GM12891 (cell line): Measurements from ENCODE around the gene CEACAM5.

Experiments
- POLR2A ChIP-seq: IDR thresholded peaks from 2 replicates; pipeline ENCODE4 v1.6.1; 2011; ENCODE audit warnings: low read depth, low read length, control low read depth
- POLR2AphosphoS5 ChIP-seq: IDR thresholded peaks from 2 replicates; pipeline ENCODE4 v1.6.1; 2011; ENCODE audit warnings: low read depth, low read length, control low read depth

GRCh38 chr19:41687419-41687818 lies 21.0 kb upstream of the CEACAM5 start:
- TF ChIP-seq POLR2A (no peak), POLR2AphosphoS5 (no peak)
